ENCODE measurements around the gene ULK3.

- TF ChIP-seq GATA2 (IDR thresholded peaks at IDR 0.05; ENCODE audit: low read depth, low read length) (no peak), GATA3 (IDR thresholded peaks at IDR 0.05; ENCODE audit: low read depth, low read length) (no peak)
Observed at GRCh38 chr15:74888716-74889115, 45.8 kb upstream of the ULK3 start.

All from SH-SY5Y (cell line).